GM12878 (cell line): ENCODE measurements around the gene ELL2. TPM values are rescaled to one million over a fixed set of nuclear protein-coding genes. Genes with fewer than 3 reads are reported as not detected.

Experiments
- ATAC-seq: fragments of 200-7000 bp; cut with Tn5 transposase; 3 replicates; pipeline ENCODE4 v1.9.1; 2020; ENCODE audit warnings: mild to moderate bottlenecking, moderate library complexity
- BruUV-seq: library from RNA; stranded (reverse); fragments of 400-500 nt; replicated peaks from 2 replicates; lab custom pipeline; 2021; lab: Mats Ljungman, UMichigan
- CTCF ChIA-PET: fragments of 300-600 bp; sonication (Branson Sonifier 250); formaldehyde crosslinking; extraction: SDS; loops from one replicate; lab custom pipeline; 2021; ENCODE audit warnings: inconsistent platforms; lab: Yijun Ruan, JAX
- POLR2A ChIA-PET: fragments of 350-600 bp; formaldehyde crosslinking; extraction: SDS; loops from one replicate; lab custom pipeline; 2021; ENCODE audit warnings: inconsistent platforms; lab: Charles Lee
- RAD21 ChIA-PET: fragments of 300-600 bp; sonication (Branson Sonifier 250); formaldehyde crosslinking; loops from one replicate; lab custom pipeline; 2023; ENCODE audit warnings: antibody characterized with exemption; ENCODE audit not compliant: unreplicated experiment; lab: Charles Lee
- SMC1A ChIA-PET: fragments of 300-600 bp; sonication (Branson Sonifier 250); formaldehyde crosslinking; loops from one replicate; lab custom pipeline; 2023; ENCODE audit not compliant: unreplicated experiment, uncharacterized antibody; lab: Charles Lee
- DNase-seq: peaks from one replicate; pipeline ENCODE4 v3.0.0-alpha.2; 2011; ENCODE audit warnings: low read depth, low spot score
- FAIRE-seq: peaks from 3 replicates; lab custom pipeline; 2011; peaks lifted over from hg19 to GRCh38; lab: Jason Lieb, UNC
- H2AFZ ChIP-seq: 2 replicates; pipeline ENCODE4 v1.6.0; 2011; ENCODE audit warnings: low read depth, low read length, control low read depth; ENCODE audit not compliant: control insufficient read depth
- H3K27ac ChIP-seq: 2 replicates; pipeline ENCODE4 v1.5.1; 2011; ENCODE audit warnings: control low read depth; ENCODE audit not compliant: control insufficient read depth, insufficient read depth
- H3K27me3 ChIP-seq, 2 experiments: replicated peaks in 1 of 2; 2 replicates each; pipeline versions ENCODE4 v1.6.0 to v1.6.1; 2011; ENCODE audit warnings: low read length in 1 of 2; ENCODE audit not compliant: control insufficient read depth in 2 of 2, insufficient read depth in 2 of 2
- H3K36me3 ChIP-seq, 2 experiments: 2 replicates each; pipeline ENCODE4 v1.5.1; 2011; ENCODE audit warnings: low read length in 1 of 2; ENCODE audit not compliant: control insufficient read depth in 2 of 2, insufficient read depth in 2 of 2
- H3K4me1 ChIP-seq: 2 replicates; pipeline ENCODE4 v1.6.1; 2011; ENCODE audit warnings: mild to moderate bottlenecking, low read length, moderate library complexity, mixed read lengths; ENCODE audit not compliant: control insufficient read depth, insufficient read depth
- H3K4me2 ChIP-seq: 2 replicates; pipeline ENCODE4 v1.6.0; 2011; ENCODE audit warnings: control low read depth; ENCODE audit not compliant: control insufficient read depth, insufficient read depth
- H3K4me3 ChIP-seq: fragments of 200-600 bp; sonication (generic); 2 replicates; pipeline ENCODE4 v1.5.1; 2016
- H3K79me2 ChIP-seq: 2 replicates; pipeline ENCODE4 v1.6.0; 2011; ENCODE audit warnings: low read length; ENCODE audit not compliant: control insufficient read depth, insufficient read depth
- H3K9ac ChIP-seq: 2 replicates; pipeline ENCODE4 v1.8.0; 2011; ENCODE audit warnings: low read length, control low read depth, mixed read lengths; ENCODE audit not compliant: control insufficient read depth, insufficient read depth
- H3K9me3 ChIP-seq: replicated peaks from 3 replicates; pipeline ENCODE4 v1.5.1; 2011; ENCODE audit warnings: mild to moderate bottlenecking, low read length; ENCODE audit not compliant: control insufficient read depth, insufficient read depth
- H4K20me1 ChIP-seq: 2 replicates; pipeline ENCODE4 v1.6.0; 2011; ENCODE audit not compliant: control insufficient read depth, insufficient read depth
- ASH2L ChIP-seq: fragments of 300-600, 200-600 bp; sonication (generic); IDR thresholded peaks from 2 replicates; pipeline ENCODE4 v1.6.1; 2017; ENCODE audit warnings: low read depth, mild to moderate bottlenecking, borderline replicate concordance
- DPF2 ChIP-seq: fragments of 450-650 bp; IDR thresholded peaks from 2 replicates; pipeline ENCODE4 v1.6.1; 2017; ENCODE audit warnings: mild to moderate bottlenecking
- EZH2 ChIP-seq: IDR thresholded peaks from 2 replicates; pipeline ENCODE4 v1.6.1; 2012; ENCODE audit warnings: low read depth, mild to moderate bottlenecking, control low read depth, inconsistent platforms, low read length, borderline replicate concordance; ENCODE audit not compliant: control insufficient read depth
- HDGF ChIP-seq: fragments of 450-650 bp; IDR thresholded peaks from 2 replicates; pipeline ENCODE4 v1.6.1; 2016; ENCODE audit warnings: antibody characterized with exemption
- NFYA ChIP-seq: IDR thresholded peaks from 2 replicates; pipeline ENCODE4 v1.6.1; 2011; ENCODE audit warnings: low read depth, mild to moderate bottlenecking, low read length, improper control_type of control experiment, borderline replicate concordance
- PAX8 ChIP-seq: fragments of 450-650 bp; IDR thresholded peaks from 2 replicates; pipeline ENCODE4 v1.6.1; 2017; ENCODE audit warnings: mild to moderate bottlenecking, moderate library complexity
- WGBS: methylation state at CpG from one replicate; pipeline ENCODE4 v1.1.6; 2016; ENCODE audit warnings: low lambda C conversion rate; ENCODE audit not compliant: insufficient replicate concordance, insufficient coverage; ENCODE audit errors: missing lambda C conversion rate; 5-methylcytosine and 5-hydroxymethylcytosine counted together
- in situ Hi-C: fragments of 300-500 bp; cut with MboI; formaldehyde crosslinking; loops from 9 replicates; pipeline ENCODE4 v1.14.3; 2018; ENCODE audit warnings: mixed read lengths
- intact Hi-C: fragments of 100-400 bp; cut with micrococcal nuclease; formaldehyde crosslinking; loops from one replicate; pipeline ENCODE4 v1.14.2; 2022; ENCODE audit not compliant: unreplicated experiment
- polyA plus RNA-seq, 11 experiments: library from polyadenylated mRNA; depleted of rRNA in 4 of 11; unstranded in 6 of 11; stranded (reverse) in 5 of 11; fragments of >200 nt; fragmentation: Nextera tagmentation in 4 of 11; fragmentation: Illumina TruSeq in 1 of 11; extraction: Ambion mirVana in 4 of 11; extraction: Trizol in 1 of 11; gene quantifications; 1 replicate in 1 of 11; 2 replicates in 10 of 11; pipeline versions ENCODE4 v1.2.1 to v1.2.3, GENCODE V29; 2011 to 2016; ENCODE audit warnings: inconsistent platforms in 2 of 11, missing spikeins in 2 of 11, low read depth in 1 of 11
- total RNA-seq, 4 experiments: library from RNA; depleted of rRNA in 3 of 4; stranded (reverse); fragments of >200 nt in 3 of 4; fragmentation: Illumina TruSeq in 1 of 4; extraction: Trizol in 1 of 4; gene quantifications; 2 replicates each; pipeline versions ENCODE4 v1.2.1 to v1.2.3, GENCODE V29; 2013 to 2021
- TF ChIP-seq, protein P1 (sequence below): fragments of 450-650 bp; conservative IDR thresholded peaks from 2 replicates; pipeline ENCODE4 v1.6.1; 2017; ENCODE audit warnings: mild to moderate bottlenecking, moderate library complexity

The ELL2 gene
- total and polyA plus RNA-seq, 10 of the 15 experiments (the other 5 are each of a cell fraction or from before 2014, with no cell fraction given): 24.2 to 91.4 (median 57.4) TPM

DNA sequence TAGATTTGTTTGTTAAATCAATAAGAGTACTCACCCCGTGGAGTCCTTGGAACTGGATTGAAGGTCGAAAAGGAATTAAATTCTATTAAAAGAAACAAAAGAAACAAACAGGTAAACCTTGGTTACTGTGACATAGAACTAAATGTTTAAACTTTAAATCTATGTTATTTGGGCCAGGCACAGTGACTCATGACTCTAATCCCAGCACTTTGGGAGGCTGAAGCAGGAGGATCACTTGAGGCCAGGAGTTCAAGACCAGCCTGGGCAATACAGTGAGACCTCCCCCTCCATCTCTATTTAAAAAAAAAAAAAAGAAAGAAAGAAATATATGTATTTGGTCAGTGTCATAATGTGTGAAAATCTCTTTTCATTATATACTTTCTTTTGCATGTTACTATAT, 18.7 kb downstream of the ELL2 start (continued):
- TF ChIP-seq, protein P1, sequence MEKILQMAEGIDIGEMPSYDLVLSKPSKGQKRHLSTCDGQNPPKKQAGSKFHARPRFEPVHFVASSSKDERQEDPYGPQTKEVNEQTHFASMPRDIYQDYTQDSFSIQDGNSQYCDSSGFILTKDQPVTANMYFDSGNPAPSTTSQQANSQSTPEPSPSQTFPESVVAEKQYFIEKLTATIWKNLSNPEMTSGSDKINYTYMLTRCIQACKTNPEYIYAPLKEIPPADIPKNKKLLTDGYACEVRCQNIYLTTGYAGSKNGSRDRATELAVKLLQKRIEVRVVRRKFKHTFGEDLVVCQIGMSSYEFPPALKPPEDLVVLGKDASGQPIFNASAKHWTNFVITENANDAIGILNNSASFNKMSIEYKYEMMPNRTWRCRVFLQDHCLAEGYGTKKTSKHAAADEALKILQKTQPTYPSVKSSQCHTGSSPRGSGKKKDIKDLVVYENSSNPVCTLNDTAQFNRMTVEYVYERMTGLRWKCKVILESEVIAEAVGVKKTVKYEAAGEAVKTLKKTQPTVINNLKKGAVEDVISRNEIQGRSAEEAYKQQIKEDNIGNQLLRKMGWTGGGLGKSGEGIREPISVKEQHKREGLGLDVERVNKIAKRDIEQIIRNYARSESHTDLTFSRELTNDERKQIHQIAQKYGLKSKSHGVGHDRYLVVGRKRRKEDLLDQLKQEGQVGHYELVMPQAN: no peak
- TF ChIP-seq ASH2L (no peak), EZH2 (no peak)

DNA sequence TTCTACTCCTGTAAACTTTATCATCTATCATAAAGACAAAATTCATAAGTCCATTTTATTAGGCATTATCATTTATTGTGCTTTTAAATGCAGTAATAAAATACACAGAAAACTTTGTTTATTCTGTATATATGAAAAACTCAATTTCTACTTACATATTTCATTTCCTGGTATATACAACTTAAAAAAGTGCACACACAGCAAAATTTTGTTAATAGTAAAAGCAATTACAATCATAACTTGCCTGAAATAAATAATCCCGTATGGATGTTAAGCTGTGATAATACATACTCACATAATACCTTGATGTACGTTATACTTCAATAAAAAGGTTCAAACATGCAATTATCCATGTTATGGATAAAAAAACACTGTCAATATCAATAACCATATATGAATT, 19.2 kb downstream of the ELL2 start:
- H2AFZ ChIP-seq: no peak overlapping the region
- no peak for TF ChIP-seq DPF2
- TF ChIP-seq PAX8: no peak
- TF ChIP-seq HDGF: no peak
- TF ChIP-seq NFYA: no peak
- TF ChIP-seq, all 136 proteins: peak for 0
- Histone ChIP-seq H3K4me3 (no peak overlapping the region), H3K9me3 (peaks cover under 1% of the 10 kb centered on the region; the same call in 2 of the 3 replicates), H4K20me1 (no peaks in the 10 kb centered on the region), H3K4me1 (peaks cover 29% of the 10 kb centered on the region), H3K36me3 (peaks cover 0 to 6% of the 10 kb centered on the region in 2 experiments; a peak in 3 of 4 replicates), H3K4me2 (no peak overlapping the region), H3K27me3 (no peaks in the 10 kb centered on the region), H3K9ac (no peak overlapping the region), H3K27ac (no peak overlapping the region), H3K79me2 (peaks cover 88% of the 10 kb centered on the region)
- ChIA-PET CTCF (interaction anchor here (0.9 to 4.7 kb wide), 4 partner anchors 11 to 95 kb away, joined by 3 to 33 read pairs (median 7); no protein-coding TSS in a partner anchor), SMC1A (interaction anchor here (0.9 to 5.5 kb wide), 9 partner anchors 8 to 83 kb away, joined by 3 to 51 read pairs (median 9); no protein-coding TSS in a partner anchor), POLR2A (interaction anchor here (1.1 to 2.7 kb wide), 3 partner anchors 9 to 32 kb away, joined by 3 to 14 read pairs (median 11); no protein-coding TSS in a partner anchor), RAD21 (interaction anchor here (1.0 to 4.5 kb wide), 8 partner anchors 8 to 72 kb away, joined by 3 to 21 read pairs (median 12); no protein-coding TSS in a partner anchor)
- BruUV-seq: no TSS peak
- 100% methylated on average over 2 of the region's 2 CpGs for WGBS
- DNase-seq: no peak
- in situ Hi-C loops (no loop called here), intact Hi-C loops (no loop called here)
- no peak for ATAC-seq
- FAIRE-seq: no peak
